Activated CD8-positive, alpha-beta memory T cell treated with anti-CD3 and anti-CD28 coated beads, Interleukin-2, amount 10 ng/mL, durations not matched to agents 7 days and 5 days (primary cell): ENCODE results near the gene ZNF101. TPM values are rescaled to one million over a fixed set of nuclear protein-coding genes. Genes with fewer than 3 reads are reported as not detected.
A peak's percentile ranks its signal among the peaks of the same experiment; 100 is the strongest.

Experiments
- ATAC-seq: fragments of 150-1000 bp; cut with Tn5 transposase; one replicate; pipeline ENCODE4 v1.10.0; 2021; ENCODE audit warnings: moderate library complexity
- CTCF ChIA-PET: fragments of 350-600 bp; sonication (Branson Sonifier 250); formaldehyde crosslinking; loops from one replicate; lab custom pipeline; 2021; ENCODE audit warnings: antibody characterized with exemption; lab: Charles Lee
- DNase-seq: peaks from one replicate; pipeline ENCODE4 v3.0.0-alpha.2; 2020
- H3K27ac Mint-ChIP-seq: one replicate; pipeline ENCODE4 v1.8.0; 2021; ENCODE audit warnings: mild to moderate bottlenecking, mixed read lengths
- H3K27me3 Mint-ChIP-seq: one replicate; pipeline ENCODE4 v1.8.0; 2021; ENCODE audit warnings: mixed read lengths
- H3K36me3 Mint-ChIP-seq: one replicate; pipeline ENCODE4 v1.8.0; 2021; ENCODE audit warnings: mild to moderate bottlenecking, mixed read lengths
- H3K4me1 Mint-ChIP-seq: one replicate; pipeline ENCODE4 v1.8.0; 2021; ENCODE audit warnings: mixed read lengths
- H3K4me3 Mint-ChIP-seq: one replicate; pipeline ENCODE4 v1.8.0; 2021; ENCODE audit warnings: mild to moderate bottlenecking, moderate library complexity, mixed read lengths
- H3K9me3 Mint-ChIP-seq: one replicate; pipeline ENCODE4 v1.8.0; 2022; ENCODE audit warnings: low read depth, mixed read lengths
- total RNA-seq, 2 experiments: library from RNA; stranded (reverse); gene quantifications; one replicate each; pipeline ENCODE4 v1.2.3, GENCODE V29; 2021

ZNF101 gene
- total RNA-seq, 2 experiments from 2014 or later = 75.0 to 93.7 TPM

GRCh38 chr19:19719798-19720197 is 51.2 kb downstream of the ZNF101 start:
- Mint-ChIP-seq H3K4me3 (no peak overlapping the region), H3K36me3 (peaks cover 71% of the 10 kb centered on the region), H3K4me1 (peaks cover 2% of the 10 kb centered on the region), H3K27me3 (no peaks in the 10 kb centered on the region), H3K9me3 (peaks cover 65% of the 10 kb centered on the region), H3K27ac (no peak overlapping the region)
- no peak for DNase-seq
- ATAC-seq = no peak
- CTCF ChIA-PET = no interaction called here

- no peak overlapping the region for H3K27ac Mint-ChIP-seq
- no peak for DNase-seq
- no peak overlapping the region for H3K4me3 Mint-ChIP-seq
- peaks cover 2% of the 10 kb centered on the region for H3K4me1 Mint-ChIP-seq
- ATAC-seq = no peak
- CTCF ChIA-PET = no interaction called here
- H3K27me3 Mint-ChIP-seq = no peaks in the 10 kb centered on the region
- H3K9me3 Mint-ChIP-seq = peaks cover 60% of the 10 kb centered on the region
- peaks cover 63% of the 10 kb centered on the region for H3K36me3 Mint-ChIP-seq
These were observed 53.3 kb downstream of the ZNF101 start for GRCh38 chr19:19721896-19722295.

- no peaks in the 10 kb centered on the region for H3K27me3 Mint-ChIP-seq
- H3K4me3 Mint-ChIP-seq = peak within 1 kb of the TSS; percentile 98
- peak; percentile 100 for ATAC-seq
- peak; percentile 96 for DNase-seq
- CTCF ChIA-PET = interaction anchor here (0.7 to 1.4 kb wide), 4 partner anchors 64 to 226 kb away, joined by 3 to 4 read pairs (median 4); no protein-coding TSS in a partner anchor
- H3K9me3 Mint-ChIP-seq = peaks cover 15% of the 10 kb centered on the region
- peaks cover 17% of the 10 kb centered on the region for H3K4me1 Mint-ChIP-seq
- peaks cover 41% of the 10 kb centered on the region for H3K36me3 Mint-ChIP-seq
- peak within 1 kb of the TSS; percentile 92 for H3K27ac Mint-ChIP-seq
These were observed 64.2 kb downstream of the ZNF101 start, which contains the start of gene ZNF14 for GRCh38 chr19:19732579-19733501. ZNF14 (minus strand) TSS chr19:19733112; CDS start chr19:19732958, 154 bp downstream.

Other genes starting within 250 kb of the ZNF101 start
- gene TSSK6, start 153.3 kb upstream of the ZNF101 start, total RNA-seq = 1 to 10 TPM; 4.2 to 6.3 TPM
- gene NDUFA13, start 152.6 kb upstream of the ZNF101 start, total RNA-seq = 100 to 1,000 TPM; 372 to 417 TPM
- gene YJEFN3, start 139.9 kb upstream of the ZNF101 start, total RNA-seq = 1 to 10 TPM; 7.4 to 9.9 TPM
- under 1 TPM; 0.12 to 0.15 TPM for gene CILP2, start 130.6 kb upstream of the ZNF101 start, total RNA-seq
- 10 to 100 TPM; 39.9 to 62.3 TPM for gene PBX4, start 50.2 kb upstream of the ZNF101 start, total RNA-seq
- 10 to 100 TPM; 39.4 to 46.1 TPM for gene LPAR2, start 40.6 kb upstream of the ZNF101 start, total RNA-seq
- 100 to 1,000 TPM; 110 to 111 TPM for gene GMIP, start 25.2 kb upstream of the ZNF101 start, total RNA-seq
- 100 to 1,000 TPM; 114 to 131 TPM for gene ATP13A1, start 5.2 kb upstream of the ZNF101 start, total RNA-seq
- 1 to 10 TPM; 5.6 to 6.9 TPM for gene ZNF14, start 64.3 kb downstream of the ZNF101 start, total RNA-seq
- gene ZNF506, start 152.9 kb downstream of the ZNF101 start, total RNA-seq = 10 to 100 TPM; 16.8 to 27.4 TPM
- gene ZNF253, start 197.0 kb downstream of the ZNF101 start, total RNA-seq = 10 to 100 TPM; 19.9 to 20.2 TPM
- gene ZNF93, start 232.1 kb downstream of the ZNF101 start, total RNA-seq = 10 to 100 TPM; 10.8 to 18.6 TPM